Right atrium auricular region (tissue), 2 donors: ENCODE results near the gene CETP. TPM values are rescaled to one million over a fixed set of nuclear protein-coding genes. Genes with fewer than 3 reads are reported as not detected.

ENCODE experiments used
- DNase-seq: peaks from one replicate; pipeline ENCODE4 v3.0.0-alpha.2; 2019; ENCODE audit warnings: low spot score
- H3K27ac ChIP-seq, 2 donors: fragments of 200-600 bp; sonication (generic); 1 replicate in 1 of 2; 2 replicates in 1 of 2; pipeline ENCODE4 v1.5.1; 2016 to 2019
- H3K27me3 ChIP-seq, 2 donors: fragments of 200-600 bp; sonication (generic); one replicate each; pipeline versions ENCODE4 v1.5.1 to v1.6.0; 2017 to 2019
- H3K36me3 ChIP-seq: fragments of 200-600 bp; sonication (generic); one replicate; pipeline ENCODE4 v1.5.1; 2016
- H3K4me1 ChIP-seq, 2 donors: fragments of 200-600 bp; sonication (generic); one replicate each; pipeline versions ENCODE4 v1.5.1 to v1.6.0; 2017 to 2019
- H3K4me3 ChIP-seq, 2 donors: fragments of 200-600 bp; sonication (generic); 1 replicate in 1 of 2; 2 replicates in 1 of 2; pipeline ENCODE4 v1.5.1; 2017 to 2019; ENCODE audit warnings: mild to moderate bottlenecking in 1 of 2, moderate library complexity in 1 of 2
- H3K9me3 ChIP-seq, 2 donors: fragments of 200-600 bp; sonication (generic); one replicate each; pipeline ENCODE4 v1.5.1; 2019
- total RNA-seq, 2 donors: library from RNA; depleted of rRNA; stranded (reverse); fragments of >200 nt; gene quantifications; one replicate each; pipeline ENCODE4 v1.1.0, GENCODE V29; 2016
- TF ChIP-seq, protein P1 (sequence below), 2 donors: fragments of 200-600 bp; sonication (generic); IDR thresholded peaks; one replicate each; pipeline ENCODE4 v1.5.1; 2019; ENCODE audit warnings: antibody characterized with exemption in 2 of 2

Gene CETP
- total RNA-seq, 2 donors from 2014 or later = not detected

DNA sequence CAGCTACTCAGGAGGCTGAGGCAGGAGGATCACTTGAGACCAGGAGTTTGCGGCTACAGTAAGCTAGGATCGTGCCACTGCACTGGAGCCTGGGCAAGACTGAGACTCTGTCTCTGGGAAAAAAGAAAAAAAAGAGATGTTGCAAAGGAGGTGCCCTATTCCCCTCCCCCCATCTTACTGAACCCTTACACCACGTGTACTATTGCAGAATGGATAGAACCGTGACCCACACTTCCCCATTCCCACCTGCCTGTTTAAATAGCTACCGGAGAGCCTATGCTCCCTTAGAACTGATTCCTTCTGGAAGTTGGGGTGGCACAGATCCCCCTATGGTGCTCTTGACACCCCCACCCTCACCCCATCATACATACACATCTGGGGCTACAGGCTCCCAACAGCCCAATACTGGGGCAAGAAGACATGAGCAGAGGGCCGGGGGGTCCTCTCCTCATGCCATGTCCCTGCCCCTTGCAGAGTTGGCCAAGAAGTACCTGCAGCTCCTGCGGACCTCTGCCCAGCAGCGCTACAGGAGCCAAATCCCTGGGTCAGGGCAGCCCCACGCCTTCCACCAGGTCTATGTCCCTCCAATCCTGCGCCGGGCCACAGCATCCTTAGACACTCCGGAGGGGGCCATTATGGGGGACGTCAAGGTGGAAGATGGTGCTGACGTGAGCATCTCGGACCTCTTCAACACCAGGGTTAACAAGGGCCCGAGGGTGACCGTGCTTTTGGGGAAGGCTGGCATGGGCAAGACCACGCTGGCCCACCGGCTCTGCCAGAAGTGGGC is 63.3 kb downstream of the CETP start:
- Histone ChIP-seq H3K27me3 (no peaks in the 10 kb centered on the region), H3K27ac (no peak overlapping the region), H3K4me1 (no peaks in the 10 kb centered on the region), H3K4me3 (no peak overlapping the region), H3K9me3 (no peaks in the 10 kb centered on the region), H3K36me3 (peaks cover 15% of the 10 kb centered on the region)
- DNase-seq = no peak
- TF ChIP-seq, protein P1, sequence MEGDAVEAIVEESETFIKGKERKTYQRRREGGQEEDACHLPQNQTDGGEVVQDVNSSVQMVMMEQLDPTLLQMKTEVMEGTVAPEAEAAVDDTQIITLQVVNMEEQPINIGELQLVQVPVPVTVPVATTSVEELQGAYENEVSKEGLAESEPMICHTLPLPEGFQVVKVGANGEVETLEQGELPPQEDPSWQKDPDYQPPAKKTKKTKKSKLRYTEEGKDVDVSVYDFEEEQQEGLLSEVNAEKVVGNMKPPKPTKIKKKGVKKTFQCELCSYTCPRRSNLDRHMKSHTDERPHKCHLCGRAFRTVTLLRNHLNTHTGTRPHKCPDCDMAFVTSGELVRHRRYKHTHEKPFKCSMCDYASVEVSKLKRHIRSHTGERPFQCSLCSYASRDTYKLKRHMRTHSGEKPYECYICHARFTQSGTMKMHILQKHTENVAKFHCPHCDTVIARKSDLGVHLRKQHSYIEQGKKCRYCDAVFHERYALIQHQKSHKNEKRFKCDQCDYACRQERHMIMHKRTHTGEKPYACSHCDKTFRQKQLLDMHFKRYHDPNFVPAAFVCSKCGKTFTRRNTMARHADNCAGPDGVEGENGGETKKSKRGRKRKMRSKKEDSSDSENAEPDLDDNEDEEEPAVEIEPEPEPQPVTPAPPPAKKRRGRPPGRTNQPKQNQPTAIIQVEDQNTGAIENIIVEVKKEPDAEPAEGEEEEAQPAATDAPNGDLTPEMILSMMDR (IDR thresholded peaks at IDR 0.05) = no peak

DNA sequence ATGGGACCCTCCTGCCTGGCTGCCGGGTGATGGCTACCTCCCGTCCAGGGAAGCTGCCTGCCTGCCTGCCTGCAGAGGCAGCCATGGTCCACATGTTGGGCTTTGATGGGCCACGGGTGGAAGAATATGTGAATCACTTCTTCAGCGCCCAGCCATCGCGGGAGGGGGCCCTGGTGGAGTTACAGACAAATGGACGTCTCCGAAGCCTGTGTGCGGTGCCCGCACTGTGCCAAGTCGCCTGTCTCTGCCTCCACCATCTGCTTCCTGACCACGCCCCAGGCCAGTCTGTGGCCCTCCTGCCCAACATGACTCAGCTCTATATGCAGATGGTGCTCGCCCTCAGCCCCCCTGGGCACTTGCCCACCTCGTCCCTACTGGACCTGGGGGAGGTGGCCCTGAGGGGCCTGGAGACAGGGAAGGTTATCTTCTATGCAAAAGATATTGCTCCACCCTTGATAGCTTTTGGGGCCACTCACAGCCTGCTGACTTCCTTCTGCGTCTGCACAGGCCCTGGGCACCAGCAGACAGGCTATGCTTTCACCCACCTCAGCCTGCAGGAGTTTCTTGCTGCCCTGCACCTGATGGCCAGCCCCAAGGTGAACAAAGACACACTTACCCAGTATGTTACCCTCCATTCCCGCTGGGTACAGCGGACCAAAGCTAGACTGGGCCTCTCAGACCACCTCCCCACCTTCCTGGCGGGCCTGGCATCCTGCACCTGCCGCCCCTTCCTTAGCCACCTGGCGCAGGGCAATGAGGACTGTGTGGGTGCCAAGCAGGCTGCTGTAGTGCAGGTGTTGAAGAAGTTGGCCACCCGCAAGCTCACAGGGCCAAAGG is 64.4 kb downstream of the CETP start:
- Histone ChIP-seq H3K9me3 (no peaks in the 10 kb centered on the region), H3K4me3 (no peak overlapping the region), H3K4me1 (no peaks in the 10 kb centered on the region), H3K36me3 (peaks cover 8% of the 10 kb centered on the region), H3K27ac (no peak overlapping the region), H3K27me3 (no peaks in the 10 kb centered on the region)
- TF ChIP-seq, protein P1 (IDR thresholded peaks at IDR 0.05) = no peak
- DNase-seq = no peak

DNA sequence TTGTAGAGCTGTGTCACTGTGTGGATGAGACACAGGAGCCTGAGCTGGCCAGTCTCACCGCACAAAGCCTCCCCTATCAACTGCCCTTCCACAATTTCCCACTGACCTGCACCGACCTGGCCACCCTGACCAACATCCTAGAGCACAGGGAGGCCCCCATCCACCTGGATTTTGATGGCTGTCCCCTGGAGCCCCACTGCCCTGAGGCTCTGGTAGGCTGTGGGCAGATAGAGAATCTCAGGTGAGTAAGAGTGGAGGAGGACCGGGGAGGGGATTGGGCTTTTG is 65.0 kb downstream of the CETP start:
- no peak overlapping the region for H3K27ac ChIP-seq
- H3K4me3 ChIP-seq = no peak overlapping the region
- DNase-seq = no peak
- no peaks in the 10 kb centered on the region for H3K9me3 ChIP-seq
- H3K27me3 ChIP-seq = no peaks in the 10 kb centered on the region
- TF ChIP-seq, protein P1 (IDR thresholded peaks at IDR 0.05) = no peak
- H3K4me1 ChIP-seq = no peaks in the 10 kb centered on the region
- peaks cover 2% of the 10 kb centered on the region for H3K36me3 ChIP-seq

DNA sequence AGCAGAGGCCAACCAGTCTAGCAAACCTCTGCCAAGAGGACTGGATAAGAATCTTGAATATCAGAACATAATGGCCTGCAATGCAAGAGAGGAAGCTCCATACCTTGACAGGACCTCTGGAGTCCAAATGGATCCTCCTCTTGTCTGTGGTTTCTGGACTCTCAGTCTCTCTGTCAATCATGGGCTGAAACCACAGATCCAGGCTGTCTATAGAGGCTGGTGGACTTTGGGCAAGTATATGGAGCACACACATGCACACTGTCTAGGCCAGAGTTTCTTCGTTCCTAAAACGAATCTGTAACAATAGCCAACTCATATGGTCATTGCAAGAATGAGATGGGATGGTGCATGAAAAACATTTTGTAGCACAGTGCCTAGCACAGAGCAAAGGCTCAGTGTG is 65.3 kb downstream of the CETP start:
- TF ChIP-seq, protein P1 (IDR thresholded peaks at IDR 0.05) = no peak
- no peaks in the 10 kb centered on the region for H3K36me3 ChIP-seq
- H3K9me3 ChIP-seq = no peaks in the 10 kb centered on the region
- H3K27ac ChIP-seq = no peak overlapping the region
- no peak for DNase-seq
- H3K27me3 ChIP-seq = no peaks in the 10 kb centered on the region
- no peak overlapping the region for H3K4me3 ChIP-seq
- no peaks in the 10 kb centered on the region for H3K4me1 ChIP-seq

DNA sequence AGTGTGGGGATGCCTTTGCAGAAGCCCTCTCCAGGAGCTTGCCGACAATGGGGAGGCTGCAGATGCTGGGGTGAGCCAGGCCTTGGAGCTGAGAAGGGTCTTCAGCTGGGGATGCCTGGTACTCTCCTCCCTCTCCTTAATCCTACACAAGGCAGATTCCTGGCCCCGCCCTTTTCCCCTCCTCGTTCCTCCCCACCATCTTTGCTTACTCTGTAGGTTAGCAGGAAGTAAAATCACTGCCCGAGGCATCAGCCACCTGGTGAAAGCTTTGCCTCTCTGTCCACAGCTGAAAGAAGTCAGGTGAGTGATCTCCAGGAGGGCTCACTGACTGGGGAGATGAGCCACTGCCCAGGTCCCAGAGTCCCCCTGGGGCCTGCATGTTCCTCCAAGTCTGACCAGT is 66.3 kb downstream of the CETP start:
- Histone ChIP-seq H3K4me3 (no peak overlapping the region), H3K4me1 (no peaks in the 10 kb centered on the region), H3K27ac (no peak overlapping the region), H3K36me3 (peaks cover 4% of the 10 kb centered on the region), H3K9me3 (no peaks in the 10 kb centered on the region), H3K27me3 (no peaks in the 10 kb centered on the region)
- TF ChIP-seq, protein P1 (IDR thresholded peaks at IDR 0.05) = no peak
- DNase-seq = no peak
